GM12878 (cell line): Measurements from ENCODE around the gene ANKRD42. TPM values are rescaled to one million over a fixed set of nuclear protein-coding genes. Genes with fewer than 3 reads are reported as not detected.
A peak's percentile ranks its signal among the peaks of the same experiment; 100 is the strongest.

ENCODE experiments used
- ASH2L ChIP-seq: fragments of 300-600, 200-600 bp; sonication (generic); IDR thresholded peaks from 2 replicates; pipeline ENCODE4 v1.6.1; 2017; ENCODE audit warnings: low read depth, mild to moderate bottlenecking, borderline replicate concordance
- ATF2 ChIP-seq: IDR thresholded peaks from 2 replicates; pipeline ENCODE4 v1.6.1; 2012; ENCODE audit warnings: low read length, inconsistent platforms
- E4F1 ChIP-seq: fragments of 450-650 bp; IDR thresholded peaks from 2 replicates; pipeline ENCODE4 v1.6.1; 2018; ENCODE audit warnings: borderline replicate concordance, mild to moderate bottlenecking; ENCODE audit not compliant: partially characterized antibody
- EED ChIP-seq: sonication (generic); IDR thresholded peaks from 2 replicates; pipeline ENCODE4 v1.6.1; 2016; ENCODE audit warnings: antibody characterized with exemption, low read depth
- GABPA ChIP-seq: IDR thresholded peaks from 2 replicates; pipeline ENCODE4 v1.6.1; 2014; ENCODE audit warnings: antibody characterized with exemption, low read depth, mild to moderate bottlenecking, inconsistent platforms
- HDAC6 ChIP-seq: fragments of 200-600 bp; sonication (generic); IDR thresholded peaks from one replicate; pipeline ENCODE4 v1.8.0; 2017; ENCODE audit warnings: antibody characterized with exemption; ENCODE audit not compliant: unreplicated experiment
- LARP7 ChIP-seq: fragments of 450-650 bp; IDR thresholded peaks from 2 replicates; pipeline ENCODE4 v1.6.1; 2017; ENCODE audit warnings: mild to moderate bottlenecking
- MAX ChIP-seq: IDR thresholded peaks from 2 replicates; pipeline ENCODE4 v1.6.1; 2012; ENCODE audit warnings: low read depth, low read length, improper control_type of control experiment
- MLLT1 ChIP-seq: fragments of 450-650 bp; IDR thresholded peaks from 2 replicates; pipeline ENCODE4 v1.6.1; 2016; ENCODE audit warnings: mild to moderate bottlenecking
- MYC ChIP-seq: IDR thresholded peaks from 2 replicates; pipeline ENCODE4 v1.6.1; 2011; ENCODE audit warnings: mild to moderate bottlenecking, low read length, moderate library complexity, inconsistent platforms; ENCODE audit not compliant: insufficient read depth, insufficient replicate concordance, insufficient read length, severe bottlenecking
- NR2C2 ChIP-seq: IDR thresholded peaks from 2 replicates; pipeline ENCODE4 v1.6.1; 2011; ENCODE audit warnings: borderline replicate concordance, low read depth; ENCODE audit not compliant: control insufficient read depth, insufficient read length
- PRDM15 ChIP-seq: fragments of 450-650 bp; formaldehyde crosslinking; IDR thresholded peaks from 2 replicates; pipeline ENCODE4 v1.4.0; 2020; ENCODE audit warnings: mild to moderate bottlenecking, moderate library complexity
- RFX5 ChIP-seq: IDR thresholded peaks from 2 replicates; pipeline ENCODE4 v1.6.1; 2011; ENCODE audit warnings: low read depth, low read length, improper control_type of control experiment
- SP1 ChIP-seq: IDR thresholded peaks from one replicate; pipeline ENCODE4 v1.6.1; 2011; ENCODE audit warnings: low read depth, low read length
- SPI1 ChIP-seq: IDR thresholded peaks from 2 replicates; pipeline ENCODE4 v1.6.1; 2011; ENCODE audit warnings: low read depth, mild to moderate bottlenecking, low read length, moderate library complexity, borderline replicate concordance; ENCODE audit not compliant: insufficient read depth
- TCF12 ChIP-seq: IDR thresholded peaks from 2 replicates; pipeline ENCODE4 v1.6.1; 2011; ENCODE audit warnings: low read depth, mild to moderate bottlenecking, low read length
- YY1 ChIP-seq: IDR thresholded peaks from 2 replicates; pipeline ENCODE4 v1.6.1; 2011; ENCODE audit warnings: low read depth, mild to moderate bottlenecking, low read length
- ZNF207 ChIP-seq: fragments of 450-650 bp; IDR thresholded peaks from 2 replicates; pipeline ENCODE4 v1.6.1; 2014; ENCODE audit warnings: antibody characterized with exemption, mild to moderate bottlenecking, borderline replicate concordance
- ZNF274 ChIP-seq: IDR thresholded peaks from one replicate; pipeline ENCODE4 v1.8.0; 2011; ENCODE audit not compliant: insufficient read length, insufficient read depth
- ZNF622 ChIP-seq: fragments of 450-650 bp; IDR thresholded peaks from 2 replicates; pipeline ENCODE4 v1.6.1; 2017; ENCODE audit warnings: mild to moderate bottlenecking, inconsistent platforms
- polyA plus RNA-seq, 11 experiments: library from polyadenylated mRNA; depleted of rRNA in 4 of 11; unstranded in 6 of 11; stranded (reverse) in 5 of 11; fragments of >200 nt; fragmentation: Nextera tagmentation in 4 of 11; fragmentation: Illumina TruSeq in 1 of 11; extraction: Ambion mirVana in 4 of 11; extraction: Trizol in 1 of 11; gene quantifications; 1 replicate in 1 of 11; 2 replicates in 10 of 11; pipeline versions ENCODE4 v1.2.1 to v1.2.3, GENCODE V29; 2011 to 2016; ENCODE audit warnings: inconsistent platforms in 2 of 11, missing spikeins in 2 of 11, low read depth in 1 of 11
- total RNA-seq, 4 experiments: library from RNA; depleted of rRNA in 3 of 4; stranded (reverse); fragments of >200 nt in 3 of 4; fragmentation: Illumina TruSeq in 1 of 4; extraction: Trizol in 1 of 4; gene quantifications; 2 replicates each; pipeline versions ENCODE4 v1.2.1 to v1.2.3, GENCODE V29; 2013 to 2021

Gene ANKRD42
- total and polyA plus RNA-seq, 10 of the 15 experiments (the other 5 are each of a cell fraction or from before 2014, with no cell fraction given): 0.68 to 3.2 (median 2.0) TPM

GRCh38 chr11:83193315-83194280 lies at the start of gene ANKRD42 (continued):
- TF ChIP-seq MLLT1 (peak; percentile 68), EED (peak; percentile 69; the same call in 1 of the 2 replicates), SP1 (no peak), MAX (no peak), HDAC6 (no peak), E4F1 (peak; percentile 61), RFX5 (no peak), SPI1 (peak; percentile 28; the same call in 1 of the 2 replicates), ASH2L (peak; percentile 100), ATF2 (no peak), ZNF207 (0 out of 2 replicates have a peak, but pooled peaks have one; percentile 23), YY1 (0 out of 2 replicates have a peak, but pooled peaks have one; percentile 7), ZNF274 (no peak), LARP7 (peak; percentile 64; the same call in 1 of the 2 replicates), NR2C2 (no peak), MYC (no peak), TCF12 (no peak), PRDM15 (no peak), ZNF622 (no peak), GABPA (peak; percentile 96)
